H9 (cell line): ENCODE data around the gene VEGFA. TPM values are rescaled to one million over a fixed set of nuclear protein-coding genes. Genes with fewer than 3 reads are reported as not detected.

Experiments
- DNase-seq: peaks from one replicate; pipeline ENCODE4 v3.0.0-alpha.2; 2017
- H2AFZ ChIP-seq: one replicate; pipeline ENCODE4 v1.6.1; 2013; ENCODE audit warnings: mild to moderate bottlenecking, low read length, control low read depth, moderate library complexity
- H2AK5ac ChIP-seq: 2 replicates; pipeline ENCODE4 v1.6.1; 2013; ENCODE audit warnings: low read length, control low read depth, mixed read lengths; ENCODE audit not compliant: insufficient read length
- H2BK120ac ChIP-seq: one replicate; pipeline ENCODE4 v1.6.1; 2013; ENCODE audit warnings: low read depth, mild to moderate bottlenecking, low read length, control low read depth, inconsistent platforms; ENCODE audit not compliant: poor library complexity, severe bottlenecking
- H2BK12ac ChIP-seq: 2 replicates; pipeline ENCODE4 v1.6.1; 2013; ENCODE audit warnings: low read length, control low read depth, mixed read lengths, low read depth; ENCODE audit not compliant: insufficient read length
- H2BK15ac ChIP-seq: 2 replicates; pipeline ENCODE4 v1.6.1; 2013; ENCODE audit warnings: low read depth, low read length, control low read depth
- H2BK20ac ChIP-seq: one replicate; pipeline ENCODE4 v1.6.1; 2013; ENCODE audit warnings: low read depth, mild to moderate bottlenecking, low read length, control low read depth, inconsistent platforms; ENCODE audit not compliant: poor library complexity, severe bottlenecking
- H2BK5ac ChIP-seq: 2 replicates; pipeline ENCODE4 v1.6.1; 2013; ENCODE audit warnings: low read length, control low read depth, mixed read lengths; ENCODE audit not compliant: insufficient read length
- H3K14ac ChIP-seq: 2 replicates; pipeline ENCODE4 v1.6.1; 2013; ENCODE audit warnings: low read length, control low read depth; ENCODE audit not compliant: insufficient read depth
- H3K18ac ChIP-seq: 2 replicates; pipeline ENCODE4 v1.6.1; 2013; ENCODE audit warnings: low read depth, mild to moderate bottlenecking, mixed read lengths, low read length, control low read depth; ENCODE audit not compliant: insufficient read length
- H3K23ac ChIP-seq: 2 replicates; pipeline ENCODE4 v1.6.1; 2013; ENCODE audit warnings: low read length, control low read depth, mixed read lengths, low read depth; ENCODE audit not compliant: insufficient read length
- H3K23me2 ChIP-seq: 2 replicates; pipeline ENCODE4 v1.6.1; 2013; ENCODE audit warnings: low read depth, mild to moderate bottlenecking, mixed read lengths, low read length, control low read depth; ENCODE audit not compliant: insufficient read length, poor library complexity, severe bottlenecking
- H3K27ac ChIP-seq: 2 replicates; pipeline ENCODE4 v1.5.1; 2013; ENCODE audit warnings: low read length, control low read depth, mixed read lengths, low read depth; ENCODE audit not compliant: insufficient read length
- H3K27me3 ChIP-seq: 2 replicates; pipeline ENCODE4 v1.6.1; 2013; ENCODE audit warnings: low read length, control low read depth, inconsistent platforms; ENCODE audit not compliant: insufficient read depth
- H3K4ac ChIP-seq: 2 replicates; pipeline ENCODE4 v1.6.1; 2013; ENCODE audit warnings: low read depth, mild to moderate bottlenecking, control low read depth, inconsistent platforms, low read length, moderate library complexity
- H3K4me1 ChIP-seq: 2 replicates; pipeline ENCODE4 v1.6.1; 2013; ENCODE audit warnings: low read length, control low read depth, inconsistent platforms; ENCODE audit not compliant: insufficient read depth
- H3K4me2 ChIP-seq: 2 replicates; pipeline ENCODE4 v1.6.1; 2013; ENCODE audit warnings: low read length, control low read depth, mixed read lengths; ENCODE audit not compliant: insufficient read length, insufficient read depth
- H3K56ac ChIP-seq: 2 replicates; pipeline ENCODE4 v1.6.1; 2013; ENCODE audit warnings: low read depth, mild to moderate bottlenecking, mixed read lengths, low read length, control low read depth; ENCODE audit not compliant: insufficient read length
- H3K79me1 ChIP-seq: 2 replicates; pipeline ENCODE4 v1.6.1; 2013; ENCODE audit warnings: low read depth, mild to moderate bottlenecking, moderate library complexity, low read length, control low read depth, inconsistent platforms; ENCODE audit not compliant: insufficient read depth, poor library complexity, severe bottlenecking
- H3K79me2 ChIP-seq: 2 replicates; pipeline ENCODE4 v1.6.1; 2013; ENCODE audit warnings: low read length, control low read depth, inconsistent platforms; ENCODE audit not compliant: insufficient read depth
- H3K9ac ChIP-seq: 2 replicates; pipeline ENCODE4 v1.6.1; 2013; ENCODE audit warnings: low read length, control low read depth, mixed read lengths; ENCODE audit not compliant: insufficient read length; ENCODE audit errors: extremely low read depth
- H3K9me3 ChIP-seq: one replicate; pipeline ENCODE4 v1.6.1; 2013; ENCODE audit warnings: low read depth, low read length, inconsistent platforms; ENCODE audit not compliant: control insufficient read depth
- H3T11ph ChIP-seq: one replicate; pipeline ENCODE4 v1.6.1; 2013; ENCODE audit warnings: mild to moderate bottlenecking, low read length, control low read depth, inconsistent platforms
- H4K20me1 ChIP-seq: one replicate; pipeline ENCODE4 v1.6.1; 2013; ENCODE audit not compliant: control insufficient read depth, insufficient read length, insufficient read depth
- H4K5ac ChIP-seq: 2 replicates; pipeline ENCODE4 v1.6.1; 2013; ENCODE audit warnings: low read depth, mild to moderate bottlenecking, mixed read lengths, low read length, control low read depth; ENCODE audit not compliant: insufficient read length
- H4K8ac ChIP-seq: replicated peaks from 2 replicates; pipeline ENCODE4 v1.6.1; 2013; ENCODE audit warnings: low read length, control low read depth, mixed read lengths, low read depth; ENCODE audit not compliant: insufficient read length
- H4K91ac ChIP-seq: 2 replicates; pipeline ENCODE4 v1.6.1; 2013; ENCODE audit warnings: low read depth, mild to moderate bottlenecking, moderate library complexity, mixed read lengths, low read length, control low read depth; ENCODE audit not compliant: insufficient read length
- H3K27ac Mint-ChIP-seq, 3 experiments: 2 replicates in 2 of 3; 3 replicates in 1 of 3; pipeline ENCODE4 v1.8.0; 2020 to 2021; ENCODE audit warnings: mixed read lengths in 3 of 3, mild to moderate bottlenecking in 1 of 3, moderate library complexity in 1 of 3
- H3K27me3 Mint-ChIP-seq: 2 replicates; pipeline ENCODE4 v1.8.0; 2021; ENCODE audit warnings: low read depth, mild to moderate bottlenecking, moderate library complexity, mixed read lengths
- H3K36me3 Mint-ChIP-seq, 3 experiments: 2 replicates in 2 of 3; 3 replicates in 1 of 3; pipeline ENCODE4 v1.8.0; 2020 to 2021; ENCODE audit warnings: low read depth in 3 of 3, mixed read lengths in 3 of 3; ENCODE audit not compliant: insufficient read depth in 1 of 3
- H3K4me1 Mint-ChIP-seq, 2 experiments: 2 replicates each; pipeline ENCODE4 v1.8.0; 2020; ENCODE audit warnings: mixed read lengths in 2 of 2
- H3K4me3 Mint-ChIP-seq, 2 experiments: 2 replicates in 1 of 2; 3 replicates in 1 of 2; pipeline ENCODE4 v1.8.0; 2020 to 2021; ENCODE audit warnings: mild to moderate bottlenecking in 2 of 2, mixed read lengths in 2 of 2, moderate library complexity in 1 of 2
- H3K9me3 Mint-ChIP-seq, 2 experiments: 2 replicates in 1 of 2; 3 replicates in 1 of 2; pipeline ENCODE4 v1.8.0; 2020; ENCODE audit warnings: mild to moderate bottlenecking in 2 of 2, mixed read lengths in 2 of 2, moderate library complexity in 1 of 2
- CTCF ChIP-seq: fragments of 200-600 bp; sonication (generic); conservative IDR thresholded peaks from 3 replicates; pipeline ENCODE4 v1.8.0; 2021; ENCODE audit warnings: antibody characterized with exemption, mild to moderate bottlenecking
- WGBS: extraction: QIAGEN DNeasy Blood & Tissue Kit; methylation state at CpG from one replicate; pipeline ENCODE4 v1.1.7; 2013; ENCODE audit warnings: missing lambda C conversion rate, low lambda C conversion rate, mixed read lengths; ENCODE audit not compliant: insufficient read length; ENCODE audit errors: extremely low coverage; 5-methylcytosine and 5-hydroxymethylcytosine counted together
- total RNA-seq: library from RNA; stranded (reverse); gene quantifications from 2 replicates; pipeline ENCODE4 v1.2.1, GENCODE V29; 2021

The VEGFA gene
- total RNA-seq, 1 experiment from 2014 or later, result 47.9 TPM

- DNase-seq, result no peak
- Mint-ChIP-seq H3K27me3 (peaks cover 15% of the 10 kb centered on the region), H3K4me3 (no peak overlapping the region), H3K27ac (no peak overlapping the region), H3K9me3 (no peaks in the 10 kb centered on the region; a peak in 1 of 5 replicates), H3K36me3 (no peaks in the 10 kb centered on the region), H3K4me1 (peaks cover 10 to 15% of the 10 kb centered on the region in 2 experiments)
- no peak overlapping the region for H2BK20ac ChIP-seq
- no peak overlapping the region for H4K8ac ChIP-seq
- H3K4ac ChIP-seq, result no peak overlapping the region
- no peaks in the 10 kb centered on the region for H3K27me3 ChIP-seq
- H2AFZ ChIP-seq, result no peak overlapping the region
- no peaks in the 10 kb centered on the region for H3K79me2 ChIP-seq
- H2BK15ac ChIP-seq, result no peak overlapping the region
- H3K18ac ChIP-seq, result no peak overlapping the region
- no peaks in the 10 kb centered on the region for H4K20me1 ChIP-seq
- no peak overlapping the region for H2BK12ac ChIP-seq
- H2BK5ac ChIP-seq, result no peak overlapping the region
- H3K4me1 ChIP-seq, result no peaks in the 10 kb centered on the region
- H4K91ac ChIP-seq, result no peak overlapping the region
- no peaks in the 10 kb centered on the region for H3K79me1 ChIP-seq
- no peak overlapping the region for H3K9ac ChIP-seq
- no peaks in the 10 kb centered on the region for H3K23me2 ChIP-seq
- no peak overlapping the region for H2AK5ac ChIP-seq
- H3T11ph ChIP-seq, result no peak overlapping the region
- H4K5ac ChIP-seq, result no peak overlapping the region
- TF ChIP-seq CTCF, result no peak
- no CpG with 5 or more reads among the region's 2 CpGs for WGBS
- no peak overlapping the region for H3K4me2 ChIP-seq
- no peak overlapping the region for H3K56ac ChIP-seq
- H3K27ac ChIP-seq, result no peak overlapping the region
- no peak overlapping the region for H2BK120ac ChIP-seq
- H3K9me3 ChIP-seq, result no peaks in the 10 kb centered on the region
- no peak overlapping the region for H3K14ac ChIP-seq
- H3K23ac ChIP-seq, result no peak overlapping the region
Measured at GRCh38 chr6:43724354-43724753, 45.7 kb upstream of the VEGFA start.
